GM12865 (cell line): ENCODE results near the gene SUPT4H1.
A peak's percentile ranks its signal among the peaks of the same experiment; 100 is the strongest.

ENCODE experiments used
- DNase-seq: peaks from one replicate; pipeline ENCODE4 v3.0.0; 2010; ENCODE audit warnings: low read depth
- H3K4me3 ChIP-seq: 2 replicates; pipeline ENCODE4 v1.5.1; 2011; ENCODE audit warnings: mild to moderate bottlenecking, low read depth, low read length, control low read depth
- TF ChIP-seq, protein P1 (sequence below): IDR thresholded peaks from 2 replicates; pipeline ENCODE4 v1.5.1; 2011; ENCODE audit warnings: low read length, control low read depth, low read depth, inconsistent platforms; ENCODE audit not compliant: insufficient read depth; ENCODE audit errors: missing control alignments

The SUPT4H1 gene

DNA sequence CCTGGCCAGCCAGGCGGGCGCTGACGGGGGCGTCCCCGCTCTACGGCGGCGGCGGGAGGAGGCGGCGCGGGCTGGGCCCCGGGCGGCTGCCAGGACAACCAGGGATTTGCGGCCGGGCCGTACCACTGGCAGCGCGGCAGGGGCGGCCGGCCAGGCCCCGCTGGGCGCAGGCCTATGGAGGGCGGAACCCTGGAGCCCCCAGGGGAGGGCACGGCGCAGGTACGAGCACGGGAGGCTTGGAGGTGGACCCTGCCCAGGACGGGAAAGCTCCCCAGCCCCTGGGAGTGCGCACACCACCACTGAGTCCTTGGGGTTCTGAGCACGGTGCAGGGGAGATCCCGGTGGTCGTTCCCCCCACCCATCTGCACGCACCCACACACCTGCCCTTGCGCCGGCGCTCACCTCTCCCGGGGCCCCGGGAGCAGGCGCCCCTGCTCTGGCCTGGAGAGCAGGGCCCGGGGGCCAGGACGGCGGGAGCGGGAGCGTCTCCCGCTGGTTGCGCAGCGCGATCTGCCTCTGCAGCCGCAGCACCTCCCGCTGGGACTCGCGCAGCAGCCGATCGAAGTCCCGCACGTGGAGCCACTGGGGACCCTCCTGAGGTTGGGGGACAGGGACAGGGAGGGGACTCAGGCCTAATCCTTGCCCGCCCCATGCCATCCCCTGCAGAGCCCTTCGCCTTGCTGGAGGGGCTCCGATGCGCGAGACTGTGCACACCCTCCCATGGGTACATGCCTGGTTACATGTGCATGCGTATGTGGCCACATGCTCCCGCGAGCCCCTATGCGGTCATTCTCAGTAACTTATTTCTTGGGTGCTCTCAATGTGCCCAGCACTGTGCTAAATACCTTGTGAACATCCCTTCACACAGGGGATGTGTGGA lies 27.4 kb downstream of the SUPT4H1 start:
- DNase-seq = peak; percentile 23
- H3K4me3 ChIP-seq = no peak overlapping the region
- TF ChIP-seq, protein P1, sequence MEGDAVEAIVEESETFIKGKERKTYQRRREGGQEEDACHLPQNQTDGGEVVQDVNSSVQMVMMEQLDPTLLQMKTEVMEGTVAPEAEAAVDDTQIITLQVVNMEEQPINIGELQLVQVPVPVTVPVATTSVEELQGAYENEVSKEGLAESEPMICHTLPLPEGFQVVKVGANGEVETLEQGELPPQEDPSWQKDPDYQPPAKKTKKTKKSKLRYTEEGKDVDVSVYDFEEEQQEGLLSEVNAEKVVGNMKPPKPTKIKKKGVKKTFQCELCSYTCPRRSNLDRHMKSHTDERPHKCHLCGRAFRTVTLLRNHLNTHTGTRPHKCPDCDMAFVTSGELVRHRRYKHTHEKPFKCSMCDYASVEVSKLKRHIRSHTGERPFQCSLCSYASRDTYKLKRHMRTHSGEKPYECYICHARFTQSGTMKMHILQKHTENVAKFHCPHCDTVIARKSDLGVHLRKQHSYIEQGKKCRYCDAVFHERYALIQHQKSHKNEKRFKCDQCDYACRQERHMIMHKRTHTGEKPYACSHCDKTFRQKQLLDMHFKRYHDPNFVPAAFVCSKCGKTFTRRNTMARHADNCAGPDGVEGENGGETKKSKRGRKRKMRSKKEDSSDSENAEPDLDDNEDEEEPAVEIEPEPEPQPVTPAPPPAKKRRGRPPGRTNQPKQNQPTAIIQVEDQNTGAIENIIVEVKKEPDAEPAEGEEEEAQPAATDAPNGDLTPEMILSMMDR = no peak

DNA sequence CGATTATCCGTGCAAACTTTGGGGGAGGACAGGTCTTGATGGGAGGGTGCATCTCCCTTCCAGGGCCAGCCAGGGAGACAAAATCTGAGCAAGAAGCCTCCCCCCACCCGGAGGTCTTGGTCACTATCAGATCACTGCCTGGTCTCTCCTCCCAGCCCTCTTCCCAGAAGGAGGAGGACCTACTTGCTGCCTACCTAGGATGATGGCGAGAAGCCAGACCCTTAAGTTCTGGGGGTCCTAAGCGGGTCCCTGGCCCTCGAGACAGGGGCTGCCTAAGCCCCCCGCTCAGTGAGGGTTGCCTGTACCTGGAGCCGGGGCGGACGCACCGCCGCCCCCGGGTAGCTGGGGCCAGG lies 28.0 kb downstream of the SUPT4H1 start:
- no peak overlapping the region for H3K4me3 ChIP-seq
- TF ChIP-seq, protein P1 = no peak

DNA sequence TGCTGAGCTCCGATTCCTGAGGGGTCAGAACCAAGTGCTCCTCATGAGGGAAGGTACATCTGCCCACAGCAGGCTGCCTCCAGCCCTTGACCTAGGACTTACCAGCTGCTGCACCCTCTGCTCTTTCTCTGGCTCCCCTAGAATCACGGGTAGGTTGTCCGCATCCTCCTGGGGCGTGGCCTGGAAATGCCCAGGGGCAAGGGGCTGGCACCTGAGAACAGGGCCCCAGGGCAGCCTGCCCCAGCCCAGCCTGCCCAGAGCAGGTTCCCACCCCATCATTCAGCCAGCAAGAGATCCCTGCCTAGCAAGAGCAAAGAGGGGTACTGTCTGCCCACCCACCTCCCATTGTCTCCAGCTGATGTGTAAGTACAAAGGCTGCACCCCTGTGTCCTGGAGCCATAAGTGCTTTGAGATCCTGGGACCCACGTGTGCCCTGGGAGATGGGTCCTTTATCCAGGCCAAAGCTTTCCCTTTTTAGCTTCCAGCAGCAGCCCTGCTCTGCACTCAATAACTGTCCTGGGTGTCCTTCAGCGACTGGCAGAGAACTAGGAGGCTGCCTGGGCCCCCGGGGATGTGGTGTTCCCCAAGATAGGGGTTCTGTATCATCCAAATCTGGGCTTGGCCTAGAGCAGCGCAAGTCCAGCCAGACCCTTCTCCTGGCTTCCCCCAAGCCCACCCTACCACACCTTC lies 28.5 kb downstream of the SUPT4H1 start:
- H3K4me3 ChIP-seq = no peak overlapping the region
- TF ChIP-seq, protein P1 = no peak

More for the DNA sequence above, 28.0 kb downstream of the SUPT4H1 start:
- DNase-seq = no peak

DNA sequence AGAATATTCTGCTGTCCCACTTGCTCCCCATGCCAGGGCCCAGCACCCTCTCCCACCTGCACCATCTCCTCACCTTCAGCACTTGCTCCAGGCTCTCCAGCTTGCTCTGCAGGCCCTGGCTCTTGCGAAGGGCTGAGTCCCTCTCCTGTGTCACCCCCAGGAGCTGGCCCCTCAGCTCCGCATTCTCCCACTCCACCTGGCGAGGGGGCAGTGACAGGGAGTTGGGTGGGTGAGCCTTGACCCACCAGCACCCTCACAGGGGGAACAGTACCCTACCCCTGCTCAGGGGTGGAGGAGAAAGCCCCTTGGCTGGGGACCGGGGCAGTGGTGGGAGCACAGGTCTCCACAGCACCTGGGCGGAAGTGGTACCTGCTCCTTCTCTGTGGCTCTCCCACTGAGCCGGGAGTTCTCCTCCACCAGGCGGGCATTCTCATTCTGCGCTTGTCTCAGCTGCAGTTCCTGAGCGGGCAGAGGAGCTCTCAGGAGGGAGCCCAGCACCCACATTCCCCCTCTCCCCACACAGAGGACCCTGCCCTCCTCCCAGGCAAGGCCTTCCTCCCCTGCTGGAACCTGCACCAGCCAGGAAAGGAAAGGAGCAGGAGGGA lies 29.3 kb downstream of the SUPT4H1 start:
- DNase-seq = no peak
- TF ChIP-seq, protein P1 = no peak
- no peak overlapping the region for H3K4me3 ChIP-seq

More for the DNA sequence above, 28.5 kb downstream of the SUPT4H1 start:
- DNase-seq = no peak

DNA sequence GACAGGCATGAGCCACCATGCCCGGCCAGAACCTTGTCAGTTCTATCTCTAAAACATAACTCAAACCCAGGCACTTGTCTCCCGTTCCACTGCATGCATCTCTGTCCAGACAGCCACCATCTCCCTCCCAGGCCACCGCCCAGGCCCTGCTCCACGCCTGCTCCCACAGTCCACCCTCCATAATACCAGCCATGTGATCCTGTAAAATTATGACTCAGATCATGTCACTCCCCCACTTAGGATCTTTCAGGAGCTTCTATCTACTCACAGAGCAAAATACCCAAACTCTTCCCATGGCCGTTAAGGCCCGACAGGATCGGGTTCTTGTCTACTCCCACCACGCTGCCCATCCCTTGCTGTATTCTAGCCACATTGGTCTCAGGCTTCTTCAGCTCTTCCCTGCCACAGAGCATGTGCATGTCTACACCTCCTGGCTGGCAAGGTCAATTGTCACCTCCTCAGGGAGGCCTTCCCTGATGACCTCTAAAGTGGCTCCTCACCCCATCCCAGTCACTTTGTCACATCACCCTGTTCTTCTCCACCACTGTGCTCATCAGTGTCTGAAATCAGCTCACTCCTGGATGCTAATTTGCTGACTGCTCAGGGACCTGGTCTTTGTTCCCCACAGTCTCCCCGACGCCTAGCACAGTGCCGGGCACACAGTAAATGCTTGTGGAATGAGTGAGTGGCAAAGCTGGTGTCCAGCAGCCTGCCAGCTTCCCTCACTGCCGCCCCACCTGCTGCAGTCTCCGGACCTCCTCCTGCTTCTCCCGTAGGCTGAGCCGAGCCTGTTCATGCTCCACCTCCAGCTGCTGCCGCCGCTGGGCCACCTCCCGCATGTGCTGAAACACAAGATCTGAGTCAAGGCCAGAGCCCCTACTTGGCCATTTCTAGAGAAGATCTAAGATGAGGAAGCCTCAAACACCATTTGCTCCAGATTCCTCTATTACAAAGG lies 30.2 kb downstream of the SUPT4H1 start:
- no peak for DNase-seq
- no peak overlapping the region for H3K4me3 ChIP-seq
- TF ChIP-seq, protein P1 = no peak
